Thyroid gland (tissue), 4 donors: ENCODE measurements around the gene POC1A. TPM values are rescaled to one million over a fixed set of nuclear protein-coding genes. Genes with fewer than 3 reads are reported as not detected.

Experiments
- DNase-seq, 2 donors: peaks; one replicate each; pipeline ENCODE4 v3.0.0-alpha.2; 2019
- H3K27ac ChIP-seq, 3 donors: fragments of 200-600 bp; sonication (generic); 1 replicate in 2 of 3; 2 replicates in 1 of 3; pipeline ENCODE4 v1.5.1; 2016 to 2019; ENCODE audit warnings: mild to moderate bottlenecking in 1 of 3, moderate library complexity in 1 of 3
- H3K27me3 ChIP-seq: fragments of 200-600 bp; sonication (generic); one replicate; pipeline ENCODE4 v1.5.1; 2019
- H3K36me3 ChIP-seq, 2 donors: fragments of 200-600 bp; sonication (generic); one replicate each; pipeline ENCODE4 v1.5.1; 2016 to 2019
- H3K4me1 ChIP-seq, 2 donors: fragments of 200-600 bp; sonication (generic); one replicate each; pipeline ENCODE4 v1.5.1; 2017 to 2019
- H3K4me3 ChIP-seq, 3 donors: fragments of 200-600 bp; sonication (generic); replicated peaks in 1 of 3; 1 replicate in 2 of 3; 2 replicates in 1 of 3; pipeline ENCODE4 v1.5.1; 2016; ENCODE audit warnings: mild to moderate bottlenecking in 1 of 3
- H3K9me3 ChIP-seq: fragments of 200-600 bp; sonication (generic); one replicate; pipeline ENCODE4 v1.5.1; 2017
- POLR2A ChIP-seq, 2 donors: fragments of 450-650 bp; IDR thresholded peaks; one replicate each; pipeline ENCODE4 v1.6.1; 2017; ENCODE audit warnings: antibody characterized with exemption in 2 of 2, mild to moderate bottlenecking in 2 of 2, moderate library complexity in 1 of 2
- WGBS, 2 donors: methylation state at CpG; one replicate each; pipeline ENCODE4 v1.1.5; 2017; 5-methylcytosine and 5-hydroxymethylcytosine counted together
- intact Hi-C: fragments of 100-400 bp; cut with DNase I; formaldehyde crosslinking; loops from one replicate; pipeline ENCODE4 v1.15.1; 2023
- total RNA-seq, 4 donors: library from RNA; depleted of rRNA; stranded (reverse); fragments of >200 nt; gene quantifications; one replicate each; pipeline ENCODE4 v1.2.3, GENCODE V29; 2016
- TF ChIP-seq, protein P1 (sequence below), 6 experiments: fragments of 200-600 bp in 3 of 6; fragments of 450-650 bp in 3 of 6; sonication (generic) in 3 of 6; IDR thresholded peaks; one replicate each; pipeline ENCODE4 v1.5.1; 2016 to 2019; ENCODE audit warnings: antibody characterized with exemption in 6 of 6, mild to moderate bottlenecking in 2 of 6, inconsistent platforms in 1 of 6, moderate library complexity in 1 of 6

The POC1A gene
- 1 to 10 TPM in 2 of 4 donors, under 1 TPM in 2; 0.40 to 2.8 (median 1.5) TPM for total RNA-seq

DNA sequence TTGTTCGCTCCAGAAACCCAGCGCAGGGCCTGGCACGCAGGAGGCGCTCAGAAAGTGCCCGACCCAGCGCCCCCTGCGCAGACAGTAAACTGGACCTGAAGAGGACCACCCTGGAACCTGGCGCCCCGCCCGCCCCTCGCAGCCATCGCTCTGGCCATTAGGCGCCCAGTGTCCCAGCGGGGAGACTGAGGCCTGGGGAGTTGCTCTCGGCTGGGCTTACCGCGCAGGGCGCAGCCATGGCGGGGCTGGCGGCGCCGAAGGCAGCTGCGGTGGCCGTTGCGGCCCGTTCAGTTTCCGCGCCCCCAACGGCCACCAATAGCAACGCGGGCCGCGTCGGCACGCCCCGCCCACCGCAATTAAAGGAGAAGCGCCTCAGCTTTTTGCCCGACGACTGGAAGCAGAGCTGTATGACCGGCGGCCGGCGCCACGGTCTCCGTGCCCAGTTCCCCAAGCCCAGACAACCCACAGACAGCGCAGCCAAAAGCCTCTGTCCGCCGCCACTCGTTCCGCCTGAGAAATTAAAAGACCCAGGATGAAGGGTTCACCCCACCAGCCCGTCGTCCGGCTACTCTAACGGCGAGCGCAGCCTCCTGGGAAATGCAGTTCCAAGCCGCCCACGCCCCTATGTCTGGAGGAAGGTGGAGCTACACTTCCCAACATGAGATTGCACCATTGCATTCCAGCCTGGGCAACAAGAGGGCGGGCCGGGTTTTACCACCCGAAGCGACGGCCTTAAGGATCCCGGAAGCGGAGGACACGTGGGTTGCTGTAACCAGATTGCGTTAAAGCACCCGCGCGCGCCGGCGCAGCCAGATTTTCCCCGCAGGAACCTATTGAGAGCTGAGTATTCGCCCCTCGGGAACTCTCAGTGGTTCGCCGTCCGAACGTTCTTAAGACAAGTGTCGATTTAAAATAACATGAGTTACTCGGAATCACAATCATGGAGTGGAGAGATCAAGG lies at the start of gene POC1A:
Gene POC1A (minus strand): TSS at position 289 of the 960 bp plus-strand sequence. CDS start 51 bp downstream, at position 238.
- 0 to 1% methylated on average over 32 to 44 of the region's 83 CpGs for WGBS, 2 donors
- Histone ChIP-seq H3K4me1 (peaks cover 6 to 11% of the 10 kb centered on the region in 2 donors), H3K9me3 (no peaks in the 10 kb centered on the region), H3K4me3 (peak within 1 kb of the TSS; percentile 51 to 63 (median 62)), H3K27ac (peak within 1 kb of the TSS; percentile 80 to 90 (median 87)), H3K27me3 (no peaks in the 10 kb centered on the region), H3K36me3 (no peaks in the 10 kb centered on the region)
- TF ChIP-seq, protein P1, sequence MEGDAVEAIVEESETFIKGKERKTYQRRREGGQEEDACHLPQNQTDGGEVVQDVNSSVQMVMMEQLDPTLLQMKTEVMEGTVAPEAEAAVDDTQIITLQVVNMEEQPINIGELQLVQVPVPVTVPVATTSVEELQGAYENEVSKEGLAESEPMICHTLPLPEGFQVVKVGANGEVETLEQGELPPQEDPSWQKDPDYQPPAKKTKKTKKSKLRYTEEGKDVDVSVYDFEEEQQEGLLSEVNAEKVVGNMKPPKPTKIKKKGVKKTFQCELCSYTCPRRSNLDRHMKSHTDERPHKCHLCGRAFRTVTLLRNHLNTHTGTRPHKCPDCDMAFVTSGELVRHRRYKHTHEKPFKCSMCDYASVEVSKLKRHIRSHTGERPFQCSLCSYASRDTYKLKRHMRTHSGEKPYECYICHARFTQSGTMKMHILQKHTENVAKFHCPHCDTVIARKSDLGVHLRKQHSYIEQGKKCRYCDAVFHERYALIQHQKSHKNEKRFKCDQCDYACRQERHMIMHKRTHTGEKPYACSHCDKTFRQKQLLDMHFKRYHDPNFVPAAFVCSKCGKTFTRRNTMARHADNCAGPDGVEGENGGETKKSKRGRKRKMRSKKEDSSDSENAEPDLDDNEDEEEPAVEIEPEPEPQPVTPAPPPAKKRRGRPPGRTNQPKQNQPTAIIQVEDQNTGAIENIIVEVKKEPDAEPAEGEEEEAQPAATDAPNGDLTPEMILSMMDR (IDR thresholded peaks at IDR 0.05): peak in 2 of 6 experiments; percentile 14 to 16
- TF ChIP-seq POLR2A (IDR thresholded peaks at IDR 0.05): peak in 1 of 2 donors; percentile 58
- peak; percentile 98 to 99 for DNase-seq
- intact Hi-C loops: no loop called here

DNA sequence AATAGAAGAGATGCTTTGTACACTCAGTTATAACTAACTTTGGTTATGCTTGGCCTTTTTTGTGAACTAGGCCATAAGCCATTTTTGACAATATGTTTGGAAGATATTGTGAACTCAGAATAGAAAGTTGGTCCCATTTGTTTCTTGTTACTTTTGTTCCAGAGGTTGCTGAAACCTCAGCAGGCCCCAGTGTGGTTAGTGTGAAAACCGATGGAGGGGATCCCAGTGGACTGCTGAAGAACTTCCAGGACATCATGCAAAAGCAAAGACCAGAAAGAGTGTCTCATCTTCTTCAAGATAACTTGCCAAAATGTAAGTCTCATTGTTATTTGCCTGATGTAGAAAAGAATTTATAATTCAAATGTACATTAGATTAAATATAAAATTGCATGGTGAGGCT lies 49.5 kb upstream of the POC1A start:
- no peak overlapping the region for H3K27ac ChIP-seq
- no peaks in the 10 kb centered on the region for H3K27me3 ChIP-seq
- WGBS, 2 donors: 83 to 85% methylated on average over 1 of the region's 1 CpG
- DNase-seq: no peak
- no peak overlapping the region for H3K4me3 ChIP-seq
- intact Hi-C loops: no loop called here
- H3K9me3 ChIP-seq: no peaks in the 10 kb centered on the region
- TF ChIP-seq POLR2A (IDR thresholded peaks at IDR 0.05): no peak
- TF ChIP-seq, protein P1 (IDR thresholded peaks at IDR 0.05): no peak
- peaks cover 17 to 24% of the 10 kb centered on the region in 2 donors for H3K4me1 ChIP-seq
- H3K36me3 ChIP-seq: peaks cover 53 to 68% of the 10 kb centered on the region in 2 donors

DNA sequence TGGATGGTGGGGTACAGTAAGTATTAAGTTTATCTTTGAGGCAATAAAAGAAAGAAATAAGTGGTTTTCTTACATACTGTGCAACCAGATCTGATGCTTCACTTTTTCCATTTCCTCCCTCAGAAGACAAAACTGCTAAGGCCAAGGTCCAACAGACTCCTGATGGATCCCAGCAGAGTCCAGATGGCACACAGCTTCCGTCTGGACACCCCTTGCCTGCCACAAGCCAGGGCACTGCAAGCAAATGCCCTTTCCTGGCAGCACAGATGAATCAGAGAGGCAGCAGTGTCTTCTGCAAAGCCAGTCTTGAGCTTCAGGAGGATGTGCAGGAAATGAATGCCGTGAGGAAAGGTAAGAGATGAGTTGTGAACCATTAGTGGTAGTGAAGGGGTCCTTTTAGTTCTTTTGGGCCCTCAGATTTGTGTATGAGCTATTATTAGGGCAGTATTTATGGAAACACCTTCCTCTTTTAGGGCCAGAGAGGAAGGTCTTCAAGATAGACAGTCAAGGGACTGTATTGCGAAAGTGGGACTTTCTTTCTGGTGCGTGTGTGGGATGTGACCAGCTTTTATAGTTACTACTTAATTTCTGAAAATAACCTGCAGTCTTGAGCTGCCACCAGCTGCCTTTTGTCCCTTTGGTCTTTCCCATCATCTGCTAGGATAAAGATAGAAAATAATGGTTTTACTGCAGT lies 48.3 kb upstream of the POC1A start:
- WGBS, 2 donors: 90 to 94% methylated on average over 4 of the region's 4 CpGs
- intact Hi-C loops: no loop called here

DNA sequence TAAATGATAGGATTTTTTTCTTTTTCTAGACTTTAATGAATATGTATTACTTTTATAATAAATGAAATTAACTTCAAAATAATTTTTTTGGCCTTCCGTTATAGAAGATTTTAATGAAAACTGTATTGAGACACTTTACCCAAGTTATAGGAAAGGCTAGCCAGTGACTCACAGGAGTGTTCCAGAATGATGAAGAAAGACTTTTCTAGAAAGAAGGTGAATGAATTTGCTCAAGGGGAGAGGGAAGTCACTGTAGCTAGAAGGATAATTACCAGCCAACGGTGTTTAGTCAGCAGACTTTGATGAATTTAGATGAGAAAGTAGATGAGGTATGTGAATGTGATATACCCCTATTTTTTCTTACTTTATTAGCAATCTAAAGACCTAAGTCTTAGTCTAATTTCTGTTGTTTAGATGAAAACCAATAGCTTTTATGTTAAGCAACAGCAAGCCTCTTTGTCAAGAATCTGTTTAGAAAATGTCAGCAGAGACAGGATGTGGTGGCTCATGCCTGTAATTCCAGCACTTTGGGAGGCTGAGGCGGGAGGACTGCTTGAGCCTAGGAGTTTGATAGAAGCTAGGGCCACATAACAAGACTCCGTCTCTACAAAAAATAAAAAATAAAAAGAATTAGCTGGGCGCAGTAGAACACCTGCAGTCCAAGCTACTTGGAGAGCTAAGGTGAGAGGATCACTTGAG lies 46.9 kb upstream of the POC1A start:
- Histone ChIP-seq H3K36me3 (peaks cover 29 to 44% of the 10 kb centered on the region in 2 donors), H3K4me3 (no peak overlapping the region), H3K27me3 (no peaks in the 10 kb centered on the region), H3K27ac (peak overlapping the region in 1 of 3 donors; percentile 30), H3K9me3 (no peaks in the 10 kb centered on the region), H3K4me1 (peaks cover 25 to 40% of the 10 kb centered on the region in 2 donors)
- TF ChIP-seq, protein P1 (IDR thresholded peaks at IDR 0.05): no peak
- no peak for TF ChIP-seq POLR2A (IDR thresholded peaks at IDR 0.05)
- DNase-seq: no peak
- intact Hi-C loops: no loop called here
- WGBS, 2 donors: 91% methylated on average over 5 of the region's 5 CpGs

More for the DNA sequence above, 48.3 kb upstream of the POC1A start:
- H3K9me3 ChIP-seq: no peaks in the 10 kb centered on the region
- peaks cover 20 to 28% of the 10 kb centered on the region in 2 donors for H3K4me1 ChIP-seq
- no peak for DNase-seq
- peaks cover 41 to 56% of the 10 kb centered on the region in 2 donors for H3K36me3 ChIP-seq
- H3K27me3 ChIP-seq: no peaks in the 10 kb centered on the region
- TF ChIP-seq, protein P1 (IDR thresholded peaks at IDR 0.05): no peak
- TF ChIP-seq POLR2A (IDR thresholded peaks at IDR 0.05): no peak
- no peak overlapping the region for H3K4me3 ChIP-seq
- peak overlapping the region in 1 of 3 donors; percentile 30 for H3K27ac ChIP-seq
